Sigmoid colon (tissue), 7 donors: Measurements from ENCODE around the gene CACNA1A. TPM values are rescaled to one million over a fixed set of nuclear protein-coding genes. Genes with fewer than 3 reads are reported as not detected.
"Not testable (repeated sequence)": the region's sequence is repeated elsewhere in the genome, so short reads cannot be mapped to it uniquely, and the experiment has no call there.

ENCODE experiments used
- DNase-seq: peaks from one replicate; pipeline ENCODE4 v3.0.0-alpha.2; 2019
- H3K27ac ChIP-seq, 4 donors: fragments of 200-600 bp; sonication (generic); one replicate each; pipeline ENCODE4 v1.5.1; 2016 to 2019; ENCODE audit warnings: mild to moderate bottlenecking in 1 of 4
- H3K27me3 ChIP-seq, 3 donors: fragments of 200-600 bp; sonication (generic); one replicate each; pipeline ENCODE4 v1.5.1; 2019; ENCODE audit warnings: mild to moderate bottlenecking in 1 of 3
- H3K36me3 ChIP-seq, 4 donors: fragments of 200-600 bp; sonication (generic); one replicate each; pipeline ENCODE4 v1.5.1; 2016 to 2019
- H3K4me1 ChIP-seq, 4 donors: fragments of 200-600 bp; sonication (generic); one replicate each; pipeline ENCODE4 v1.5.1; 2017 to 2019
- H3K4me3 ChIP-seq, 4 donors: fragments of 200-600 bp; sonication (generic); one replicate each; pipeline ENCODE4 v1.5.1; 2017 to 2019; ENCODE audit warnings: mild to moderate bottlenecking in 2 of 4, moderate library complexity in 1 of 4
- H3K9me3 ChIP-seq, 4 donors: fragments of 200-600 bp in 3 of 4; sonication (generic) in 3 of 4; one replicate each; pipeline versions ENCODE4 v1.5.1 to v1.6.1; 2013 to 2019
- EP300 ChIP-seq, 4 donors: sonication (generic); formaldehyde crosslinking; IDR thresholded peaks; one replicate each; pipeline ENCODE4 v1.6.1; 2017; ENCODE audit warnings: antibody characterized with exemption in 4 of 4
- POLR2A ChIP-seq, 2 donors: fragments of 450-650 bp; IDR thresholded peaks; one replicate each; pipeline ENCODE4 v1.6.1; 2016; ENCODE audit warnings: antibody characterized with exemption in 2 of 2, mild to moderate bottlenecking in 2 of 2, moderate library complexity in 2 of 2
- POLR2AphosphoS5 ChIP-seq, 4 donors: sonication (generic); formaldehyde crosslinking; IDR thresholded peaks; one replicate each; pipeline ENCODE4 v1.6.1; 2017; ENCODE audit warnings: antibody characterized with exemption in 4 of 4
- WGBS, 2 donors: extraction: QIAGEN DNeasy Blood & Tissue Kit; methylation state at CpG; one replicate each; pipeline ENCODE4 v1.1.7; 2013; 5-methylcytosine and 5-hydroxymethylcytosine counted together
- intact Hi-C: fragments of 100-400 bp; cut with DNase I; formaldehyde crosslinking; loops from one replicate; pipeline ENCODE4 v1.15.1; 2023
- polyA plus RNA-seq, 3 donors: library from polyadenylated mRNA; stranded (reverse); fragments of 200-250 nt; gene quantifications; one replicate each; pipeline ENCODE4 v1.2.3, GENCODE V29; 2013
- total RNA-seq, 4 donors: library from RNA; depleted of rRNA; stranded (reverse); fragments of >200 nt; gene quantifications; one replicate each; pipeline ENCODE4 v1.1.0, GENCODE V29; 2016
- TF ChIP-seq, protein P1 (sequence below), 4 experiments: fragments of 450-650 bp in 3 of 4; fragments of 200-600 bp in 1 of 4; IDR thresholded peaks; one replicate each; pipeline ENCODE4 v1.5.1; 2016 to 2019; ENCODE audit warnings: antibody characterized with exemption in 4 of 4, mild to moderate bottlenecking in 3 of 4, moderate library complexity in 2 of 4
- donor health status: healthy with polysubstance abuse.
- donor health status: Bipolar disorder and iron deficiency.
- donor health status: healthy.

The CACNA1A gene
- total and polyA plus RNA-seq, 7 donors: 0.14 to 3.6 (median 1.6) TPM; not detected in 1

DNA sequence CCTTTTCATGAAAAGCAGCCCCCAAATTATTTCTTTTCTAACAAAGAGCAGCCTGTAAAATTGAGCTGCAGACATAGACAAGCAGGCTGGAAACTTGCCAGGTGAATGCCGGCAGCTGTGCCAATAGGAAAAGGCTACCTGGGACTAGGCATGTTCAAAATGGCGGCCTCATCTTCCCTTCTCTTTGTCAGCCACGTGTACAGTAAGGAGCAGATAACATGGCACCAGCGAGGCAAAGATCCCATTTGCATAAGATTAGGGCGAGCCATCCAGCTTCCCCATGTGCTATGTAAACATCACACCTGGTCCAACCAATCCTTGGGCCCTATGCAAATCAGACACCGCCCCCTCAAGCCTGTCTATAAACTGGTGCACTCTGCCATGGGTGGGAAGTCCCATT is 31.2 kb upstream of the CACNA1A start:
- no peaks in the 10 kb centered on the region for H3K4me1 ChIP-seq
- no peaks in the 10 kb centered on the region for H3K36me3 ChIP-seq
- no peak overlapping the region for H3K4me3 ChIP-seq
- no peak for DNase-seq
- 46 to 56% methylated on average over 6 of the region's 6 CpGs for WGBS, 2 donors
- no peak overlapping the region for H3K27ac ChIP-seq
- H3K9me3 ChIP-seq: peaks cover 0 to 5% (median 0%) of the 10 kb centered on the region in 4 donors
- peaks cover 0 to 25% (median 0%) of the 10 kb centered on the region in 3 donors for H3K27me3 ChIP-seq
- TF ChIP-seq EP300 (IDR thresholded peaks at IDR 0.05) (no peak), POLR2AphosphoS5 (IDR thresholded peaks at IDR 0.05) (no peak), POLR2A (IDR thresholded peaks at IDR 0.05) (no peak)
- TF ChIP-seq, protein P1, sequence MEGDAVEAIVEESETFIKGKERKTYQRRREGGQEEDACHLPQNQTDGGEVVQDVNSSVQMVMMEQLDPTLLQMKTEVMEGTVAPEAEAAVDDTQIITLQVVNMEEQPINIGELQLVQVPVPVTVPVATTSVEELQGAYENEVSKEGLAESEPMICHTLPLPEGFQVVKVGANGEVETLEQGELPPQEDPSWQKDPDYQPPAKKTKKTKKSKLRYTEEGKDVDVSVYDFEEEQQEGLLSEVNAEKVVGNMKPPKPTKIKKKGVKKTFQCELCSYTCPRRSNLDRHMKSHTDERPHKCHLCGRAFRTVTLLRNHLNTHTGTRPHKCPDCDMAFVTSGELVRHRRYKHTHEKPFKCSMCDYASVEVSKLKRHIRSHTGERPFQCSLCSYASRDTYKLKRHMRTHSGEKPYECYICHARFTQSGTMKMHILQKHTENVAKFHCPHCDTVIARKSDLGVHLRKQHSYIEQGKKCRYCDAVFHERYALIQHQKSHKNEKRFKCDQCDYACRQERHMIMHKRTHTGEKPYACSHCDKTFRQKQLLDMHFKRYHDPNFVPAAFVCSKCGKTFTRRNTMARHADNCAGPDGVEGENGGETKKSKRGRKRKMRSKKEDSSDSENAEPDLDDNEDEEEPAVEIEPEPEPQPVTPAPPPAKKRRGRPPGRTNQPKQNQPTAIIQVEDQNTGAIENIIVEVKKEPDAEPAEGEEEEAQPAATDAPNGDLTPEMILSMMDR (IDR thresholded peaks at IDR 0.05): no peak
- intact Hi-C loops: no loop called here

DNA sequence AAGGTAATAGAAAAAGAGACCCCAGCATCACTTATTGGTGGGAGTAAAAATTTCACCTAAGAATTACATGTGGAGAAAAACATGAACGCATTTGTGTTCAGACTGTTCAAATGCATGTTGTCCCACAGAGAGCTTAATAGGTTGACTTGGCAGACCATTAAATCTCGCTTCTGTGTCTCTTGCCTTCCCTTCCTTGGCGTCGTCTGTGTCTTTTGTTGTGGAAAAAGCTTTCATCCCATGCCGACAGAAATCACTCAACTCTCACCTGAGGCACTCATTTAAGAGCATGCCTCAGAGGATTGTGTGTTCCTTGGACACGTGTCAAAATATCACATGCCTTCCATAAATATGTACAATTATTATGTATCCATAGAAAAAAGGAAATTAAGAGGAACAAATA is 24.4 kb upstream of the CACNA1A start:
- peaks cover 0 to 5% (median 3%) of the 10 kb centered on the region in 3 donors for H3K27me3 ChIP-seq
- TF ChIP-seq POLR2A (IDR thresholded peaks at IDR 0.05) (no peak), POLR2AphosphoS5 (IDR thresholded peaks at IDR 0.05) (no peak), EP300 (IDR thresholded peaks at IDR 0.05) (no peak)
- TF ChIP-seq, protein P1 (IDR thresholded peaks at IDR 0.05): no peak
- intact Hi-C loops: no loop called here

DNA sequence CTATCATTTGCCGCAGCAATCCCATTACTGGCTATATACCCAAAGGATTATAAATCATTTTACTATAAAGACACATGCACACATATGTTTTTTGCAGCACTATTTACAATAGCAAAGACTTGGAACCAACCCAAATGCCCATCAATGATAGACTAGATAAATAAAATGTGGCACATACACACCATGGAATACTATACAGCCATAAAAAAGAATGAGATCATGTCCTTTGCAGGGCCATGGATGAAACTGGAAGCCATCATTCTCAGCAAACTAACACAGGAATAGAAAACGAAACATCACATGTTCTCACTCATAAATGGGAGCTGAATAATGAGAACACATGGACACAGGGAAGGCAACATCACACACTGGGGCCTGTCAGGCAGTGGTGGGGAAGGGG is 23.4 kb upstream of the CACNA1A start:
- intact Hi-C loops: not testable (repeated sequence)

More for the DNA sequence above, 24.4 kb upstream of the CACNA1A start:
- WGBS, 2 donors: 26 to 30% methylated on average over 6 of the region's 6 CpGs
- Histone ChIP-seq H3K4me1 (no peaks in the 10 kb centered on the region), H3K4me3 (no peak overlapping the region), H3K36me3 (no peaks in the 10 kb centered on the region), H3K27ac (no peak overlapping the region), H3K9me3 (peaks cover 0 to 3% (median 0%) of the 10 kb centered on the region in 4 donors)
- DNase-seq: no peak

DNA sequence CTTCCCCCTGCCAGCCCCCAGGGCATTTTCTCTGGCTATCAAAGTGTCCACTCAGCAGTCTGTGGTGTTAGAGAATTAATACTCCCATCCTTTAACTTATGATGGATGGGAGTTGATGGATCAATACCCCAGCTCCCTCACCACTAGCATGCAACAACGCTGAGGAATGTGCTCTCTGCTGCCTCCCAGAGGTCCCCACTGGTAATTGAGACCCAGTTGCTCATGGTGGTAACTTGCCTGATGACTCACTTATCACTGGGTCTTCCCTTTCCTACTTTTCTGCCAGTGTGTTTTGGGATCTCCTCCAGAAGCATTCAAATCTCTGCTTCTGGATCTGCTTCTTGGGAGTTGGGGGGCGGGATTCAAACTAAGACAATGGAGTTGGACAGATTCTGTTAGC is 20.3 kb upstream of the CACNA1A start:
- WGBS, 2 donors: 4 to 11% methylated on average over 2 of the region's 2 CpGs
- peaks cover 0 to 3% (median 0%) of the 10 kb centered on the region in 4 donors for H3K9me3 ChIP-seq
- H3K4me3 ChIP-seq: no peak overlapping the region
- no peaks in the 10 kb centered on the region for H3K36me3 ChIP-seq
- TF ChIP-seq POLR2A (IDR thresholded peaks at IDR 0.05): no peak
- no peak for TF ChIP-seq EP300 (IDR thresholded peaks at IDR 0.05)
- TF ChIP-seq, protein P1 (IDR thresholded peaks at IDR 0.05): no peak
- no peak for TF ChIP-seq POLR2AphosphoS5 (IDR thresholded peaks at IDR 0.05)
- H3K4me1 ChIP-seq: no peaks in the 10 kb centered on the region
- intact Hi-C loops: no loop called here
- no peak overlapping the region for H3K27ac ChIP-seq
- H3K27me3 ChIP-seq: peaks cover 0 to 10% (median 3%) of the 10 kb centered on the region in 3 donors
- no peak for DNase-seq

More for the DNA sequence above, 23.4 kb upstream of the CACNA1A start:
- WGBS, 2 donors: 79 to 88% methylated on average over 2 of the region's 2 CpGs
- not testable (repeated sequence) for H3K27ac ChIP-seq, DNase-seq, H3K4me1 ChIP-seq, H3K9me3 ChIP-seq, H3K4me3 ChIP-seq, H3K27me3 ChIP-seq, H3K36me3 ChIP-seq

DNA sequence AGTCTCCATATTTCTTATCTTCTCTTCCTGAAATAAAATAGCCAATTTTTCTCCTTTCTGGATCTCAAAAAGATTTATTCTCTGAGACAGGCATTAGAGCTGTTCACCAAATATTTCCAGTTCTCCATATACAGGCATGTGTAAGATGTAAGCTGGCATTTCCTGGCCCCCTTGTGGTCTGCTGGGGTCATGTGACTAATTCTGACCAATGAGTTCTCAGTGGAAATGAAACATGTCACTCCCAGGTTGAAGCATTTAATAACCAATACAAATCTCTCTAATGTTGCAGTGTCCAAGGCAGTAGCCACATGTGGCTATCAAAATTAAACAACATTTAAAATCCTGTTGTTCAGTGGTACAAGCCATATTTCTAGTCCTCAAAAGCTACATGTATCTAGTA is 14.8 kb upstream of the CACNA1A start:
- Histone ChIP-seq H3K4me3 (no peak overlapping the region), H3K9me3 (peaks cover 0 to 6% (median 4%) of the 10 kb centered on the region in 4 donors), H3K4me1 (no peaks in the 10 kb centered on the region), H3K27ac (no peak overlapping the region), H3K36me3 (no peaks in the 10 kb centered on the region), H3K27me3 (peaks cover 0 to 10% (median 0%) of the 10 kb centered on the region in 3 donors)
- intact Hi-C loops: no loop called here
- TF ChIP-seq EP300 (IDR thresholded peaks at IDR 0.05) (no peak), POLR2AphosphoS5 (IDR thresholded peaks at IDR 0.05) (no peak), POLR2A (IDR thresholded peaks at IDR 0.05) (no peak)
- TF ChIP-seq, protein P1 (IDR thresholded peaks at IDR 0.05): no peak
- DNase-seq: no peak
